GM12864 (cell line): ENCODE measurements around the gene RTP3.

Experiments
- DNase-seq: peaks from one replicate; pipeline ENCODE4 v3.0.0-alpha.2; 2011; ENCODE audit warnings: low read depth
- H3K4me3 ChIP-seq: 2 replicates; pipeline ENCODE4 v1.5.1; 2011; ENCODE audit warnings: mild to moderate bottlenecking, low read depth, low read length, control low read depth
- CTCF ChIP-seq: IDR thresholded peaks from 2 replicates; pipeline ENCODE4 v1.5.1; 2011; ENCODE audit warnings: low read depth, mild to moderate bottlenecking, moderate library complexity, low read length, control low read depth, inconsistent platforms; ENCODE audit errors: missing control alignments

RTP3 gene

GRCh38 chr3:46455231-46456115, 42.3 kb upstream of the RTP3 start:
- DNase-seq, result no peak
- TF ChIP-seq CTCF, result no peak
- H3K4me3 ChIP-seq, result no peak overlapping the region

- H3K4me3 ChIP-seq, result no peak overlapping the region
- TF ChIP-seq CTCF, result no peak
- DNase-seq, result no peak
Measured at GRCh38 chr3:46456118-46456517, 41.7 kb upstream of the RTP3 start.

GRCh38 chr3:46460051-46460450, 37.7 kb upstream of the RTP3 start:
- H3K4me3 ChIP-seq, result no peak overlapping the region
- DNase-seq, result no peak
- no peak for TF ChIP-seq CTCF

GRCh38 chr3:46462111-46462510, 35.7 kb upstream of the RTP3 start:
- no peak overlapping the region for H3K4me3 ChIP-seq
- no peak for DNase-seq
- no peak for TF ChIP-seq CTCF

- no peak overlapping the region for H3K4me3 ChIP-seq
- DNase-seq, result no peak
- TF ChIP-seq CTCF, result no peak
Measured at GRCh38 chr3:46462511-46462910, 35.3 kb upstream of the RTP3 start.

GRCh38 chr3:46463120-46463867, 34.5 kb upstream of the RTP3 start:
- no peak overlapping the region for H3K4me3 ChIP-seq
- no peak for TF ChIP-seq CTCF
- DNase-seq, result no peak
